Osteocyte (in vitro differentiated cells): ENCODE measurements around the gene ARHGAP9. TPM values are rescaled to one million over a fixed set of nuclear protein-coding genes. Genes with fewer than 3 reads are reported as not detected.

Experiments
- DNase-seq: peaks from one replicate; pipeline ENCODE4 v3.0.0; 2021; ENCODE audit warnings: mixed read lengths; ENCODE audit not compliant: unreplicated experiment; ENCODE audit errors: extremely low spot score
- H3K27ac Mint-ChIP-seq: one replicate; pipeline ENCODE4 v1.8.0; 2021; ENCODE audit warnings: mild to moderate bottlenecking, mixed read lengths; ENCODE audit not compliant: unreplicated experiment
- H3K27me3 Mint-ChIP-seq: one replicate; pipeline ENCODE4 v1.8.0; 2021; ENCODE audit warnings: mixed read lengths; ENCODE audit not compliant: unreplicated experiment
- H3K36me3 Mint-ChIP-seq: one replicate; pipeline ENCODE4 v1.8.0; 2021; ENCODE audit warnings: mixed read lengths; ENCODE audit not compliant: unreplicated experiment
- H3K4me1 Mint-ChIP-seq: one replicate; pipeline ENCODE4 v1.8.0; 2021; ENCODE audit warnings: mixed read lengths; ENCODE audit not compliant: unreplicated experiment
- H3K4me3 Mint-ChIP-seq: one replicate; pipeline ENCODE4 v1.8.0; 2021; ENCODE audit warnings: mild to moderate bottlenecking, moderate library complexity, mixed read lengths; ENCODE audit not compliant: unreplicated experiment
- H3K9me3 Mint-ChIP-seq: one replicate; pipeline ENCODE4 v1.8.0; 2021; ENCODE audit warnings: mixed read lengths; ENCODE audit not compliant: unreplicated experiment
- CTCF ChIP-seq: fragments of 200-600 bp; sonication (generic); IDR thresholded peaks from 2 replicates; pipeline ENCODE4 v1.5.0; 2021; ENCODE audit warnings: antibody characterized with exemption, mild to moderate bottlenecking, moderate library complexity
- total RNA-seq: library from RNA; stranded (reverse); gene quantifications from 2 replicates; pipeline ENCODE4 v1.2.1, GENCODE V29; 2021

The ARHGAP9 gene
- total RNA-seq, 1 donor from 2014 or later, result 1.5 TPM

GRCh38 chr12:57458665-57459054 is 21.0 kb downstream of the ARHGAP9 start:
- peaks cover 47% of the 10 kb centered on the region for H3K4me1 Mint-ChIP-seq
- peak overlapping the region; percentile 93 for H3K4me3 Mint-ChIP-seq
- H3K36me3 Mint-ChIP-seq, result no peaks in the 10 kb centered on the region
- peak overlapping the region; percentile 97 for H3K27ac Mint-ChIP-seq
- no peak for TF ChIP-seq CTCF
- H3K9me3 Mint-ChIP-seq, result no peaks in the 10 kb centered on the region
- H3K27me3 Mint-ChIP-seq, result no peaks in the 10 kb centered on the region
- DNase-seq, result no peak

GRCh38 chr12:57456737-57457490 is 22.8 kb downstream of the ARHGAP9 start:
- Mint-ChIP-seq H3K36me3 (no peaks in the 10 kb centered on the region), H3K9me3 (no peaks in the 10 kb centered on the region), H3K4me3 (no peak overlapping the region), H3K4me1 (peaks cover 50% of the 10 kb centered on the region), H3K27ac (peak overlapping the region; percentile 97), H3K27me3 (no peaks in the 10 kb centered on the region)
- no peak for DNase-seq
- no peak for TF ChIP-seq CTCF

GRCh38 chr12:57456145-57456700 is 23.4 kb downstream of the ARHGAP9 start:
- Mint-ChIP-seq H3K4me1 (peaks cover 46% of the 10 kb centered on the region), H3K4me3 (no peak overlapping the region), H3K27ac (no peak overlapping the region)

GRCh38 chr12:57455374-57456144 is 24.1 kb downstream of the ARHGAP9 start:
- Mint-ChIP-seq H3K4me1 (peaks cover 42% of the 10 kb centered on the region), H3K27ac (peak overlapping the region; percentile 75), H3K9me3 (no peaks in the 10 kb centered on the region), H3K36me3 (no peaks in the 10 kb centered on the region), H3K27me3 (no peaks in the 10 kb centered on the region), H3K4me3 (no peak overlapping the region)
- DNase-seq, result no peak
- TF ChIP-seq CTCF, result no peak

More at GRCh38 chr12:57456145-57456700, 23.4 kb downstream of the ARHGAP9 start:
- no peak for DNase-seq
- Mint-ChIP-seq H3K27me3 (no peaks in the 10 kb centered on the region), H3K36me3 (no peaks in the 10 kb centered on the region), H3K9me3 (no peaks in the 10 kb centered on the region)
- TF ChIP-seq CTCF, result peak; percentile 59
